ENCODE results near the gene OLAH.

GRCh38 chr10:14995964-14996565 is 47.7 kb upstream of the OLAH start:
- TF ChIP-seq POLR2A (IDR thresholded peaks at IDR 0.05) (no peak), CTCF (IDR thresholded peaks at IDR 0.05) (no peak)

All from testis (tissue), 2 donors.